ENCODE results near the gene MLPH.

GRCh38 chr2:237469849-237470248, 17.2 kb upstream of the MLPH start:
- TF ChIP-seq CTCF (IDR thresholded peaks at IDR 0.05) (no peak), EZH2 (IDR thresholded peaks at IDR 0.05; ENCODE audit: borderline replicate concordance, insufficient read depth, low read depth, low read length, poor library complexity, severe bottlenecking) (no peak)

All from B cell (primary cell).